Measurements from ENCODE around the gene TNS1. TPM values are rescaled to one million over a fixed set of nuclear protein-coding genes. Genes with fewer than 3 reads are reported as not detected.

TNS1 gene
- total RNA-seq, 2 donors from 2014 or later: 0.80 to 16.8 TPM

DNA sequence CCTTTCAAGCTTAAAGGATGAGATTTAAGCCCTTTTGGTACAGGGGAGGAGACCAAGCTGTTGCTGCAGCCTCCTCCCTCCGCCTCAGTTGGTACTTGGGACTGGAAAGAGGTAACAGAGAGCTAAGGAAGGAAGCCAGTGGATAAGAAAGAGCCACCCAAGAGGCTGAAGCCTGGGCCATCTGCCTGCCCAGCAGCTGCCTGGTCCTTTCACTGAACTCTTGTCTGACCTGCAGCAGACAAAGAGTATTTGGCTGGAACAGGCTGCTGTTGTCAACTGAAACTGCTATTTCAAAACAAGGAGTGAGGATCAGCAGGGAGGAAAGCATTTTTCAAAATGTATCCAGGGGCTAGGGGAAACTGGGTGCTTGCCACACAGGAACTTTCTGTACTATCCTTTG, 30.3 kb downstream of the TNS1 start:
- Mint-ChIP-seq H3K4me1 (no peaks in the 10 kb centered on the region), H3K27me3 (peaks cover 40% of the 10 kb centered on the region), H3K27ac (no peak overlapping the region), H3K4me3 (no peak overlapping the region), H3K36me3 (ENCODE audit: low read depth) (peaks cover 2% of the 10 kb centered on the region)
- no peak for ATAC-seq
- H3K9me3 ChIP-seq (ENCODE audit: control insufficient read depth, low read length, poor library complexity, severe bottlenecking): no peaks in the 10 kb centered on the region
- no peak for DNase-seq

DNA sequence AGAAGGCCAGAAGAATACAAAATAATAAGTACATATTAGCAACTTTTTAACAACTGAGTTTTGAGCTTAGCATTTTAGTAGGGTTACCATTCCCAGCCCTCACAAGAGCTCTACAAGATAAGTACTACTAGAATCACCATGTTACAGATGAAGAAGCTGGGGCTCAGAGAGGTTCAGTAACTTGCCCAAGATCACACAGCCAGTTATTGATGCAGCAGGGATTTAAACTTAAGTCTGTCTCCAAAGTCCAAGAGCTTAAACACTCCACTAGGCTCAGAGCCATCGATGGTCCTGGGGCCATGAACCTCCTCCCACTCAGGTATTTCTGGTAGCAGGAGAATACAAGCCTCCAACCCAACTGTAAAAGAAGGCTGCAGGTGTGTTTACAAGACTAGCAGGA, 30.8 kb downstream of the TNS1 start:
- no peak overlapping the region for H3K4me3 Mint-ChIP-seq
- DNase-seq (no peak), ATAC-seq (no peak)
- no peaks in the 10 kb centered on the region for H3K9me3 ChIP-seq (ENCODE audit: control insufficient read depth, low read length, poor library complexity, severe bottlenecking)
- H3K36me3 Mint-ChIP-seq (ENCODE audit: low read depth): peaks cover 2% of the 10 kb centered on the region
- peaks cover 43% of the 10 kb centered on the region for H3K27me3 Mint-ChIP-seq
- no peak overlapping the region for H3K27ac Mint-ChIP-seq
- no peaks in the 10 kb centered on the region for H3K4me1 Mint-ChIP-seq

DNA sequence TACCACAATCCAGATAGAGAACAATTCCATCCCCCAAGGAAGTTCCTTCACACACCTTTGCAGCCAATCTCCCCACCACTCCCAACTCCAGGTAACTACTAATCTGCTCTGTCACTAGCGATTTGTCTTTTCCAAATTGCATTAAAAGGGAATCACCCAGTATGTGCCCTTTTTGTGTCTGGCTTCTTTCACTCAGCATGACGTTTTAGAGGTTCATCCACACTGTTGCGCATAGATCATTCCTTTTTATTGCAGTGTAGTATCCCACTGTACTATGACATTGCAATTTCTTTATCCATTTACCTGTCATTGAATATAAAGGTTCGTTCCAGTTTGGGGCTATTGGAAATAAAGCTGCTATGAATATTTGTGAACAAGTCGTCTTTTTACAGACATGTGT, 31.6 kb downstream of the TNS1 start:
- no peaks in the 10 kb centered on the region for H3K9me3 ChIP-seq (ENCODE audit: control insufficient read depth, low read length, poor library complexity, severe bottlenecking)
- ATAC-seq (no peak), DNase-seq (no peak)
- H3K4me1 Mint-ChIP-seq: no peaks in the 10 kb centered on the region
- no peak overlapping the region for H3K27ac Mint-ChIP-seq
- no peak overlapping the region for H3K4me3 Mint-ChIP-seq
- H3K36me3 Mint-ChIP-seq (ENCODE audit: low read depth): peaks cover 2% of the 10 kb centered on the region
- peaks cover 43% of the 10 kb centered on the region for H3K27me3 Mint-ChIP-seq

DNA sequence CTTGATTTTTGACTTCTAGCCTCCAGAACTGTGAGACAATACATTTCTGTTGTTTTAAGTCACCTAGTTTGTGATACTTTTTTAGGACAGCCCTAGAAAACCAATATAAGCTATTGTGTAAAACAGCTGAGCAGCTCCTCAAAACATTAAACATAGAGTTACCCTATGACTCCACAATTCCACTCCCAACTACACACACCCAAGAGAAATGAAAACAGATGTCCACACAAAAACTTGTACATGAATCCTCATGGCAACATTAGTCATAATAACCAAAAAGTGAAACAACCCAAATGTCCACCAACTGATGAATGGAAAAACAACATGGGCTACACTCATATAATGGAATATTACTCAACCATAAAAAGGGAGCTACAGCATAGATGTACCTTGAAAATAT, 32.6 kb downstream of the TNS1 start:
- Mint-ChIP-seq H3K4me3 (no peak overlapping the region), H3K27me3 (peaks cover 49% of the 10 kb centered on the region), H3K4me1 (no peaks in the 10 kb centered on the region), H3K27ac (no peak overlapping the region), H3K36me3 (ENCODE audit: low read depth) (peaks cover 5% of the 10 kb centered on the region)
- ATAC-seq (no peak), DNase-seq (no peak)
- no peaks in the 10 kb centered on the region for H3K9me3 ChIP-seq (ENCODE audit: control insufficient read depth, low read length, poor library complexity, severe bottlenecking)

DNA sequence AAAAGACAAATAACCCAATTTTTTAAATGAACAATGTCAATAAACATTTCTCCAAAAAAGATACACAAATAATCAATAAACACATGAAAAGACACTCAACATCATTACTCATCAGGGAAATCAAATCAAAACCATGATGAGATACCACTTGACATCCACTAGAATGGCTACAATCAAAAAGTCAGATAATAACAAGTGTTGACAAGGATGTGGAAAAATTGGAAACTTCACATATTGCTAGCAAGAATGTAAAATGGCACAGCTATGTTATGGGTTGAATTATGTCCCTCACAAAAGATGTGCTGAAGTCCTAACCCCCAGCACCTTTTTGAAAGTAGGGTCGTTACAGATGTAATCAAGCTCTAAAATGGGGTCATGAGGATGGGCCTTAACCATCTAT, 33.2 kb downstream of the TNS1 start:
- Mint-ChIP-seq H3K4me1 (no peaks in the 10 kb centered on the region), H3K36me3 (ENCODE audit: low read depth) (peaks cover 5% of the 10 kb centered on the region), H3K27ac (no peak overlapping the region), H3K27me3 (peaks cover 55% of the 10 kb centered on the region), H3K4me3 (no peak overlapping the region)
- no peak for DNase-seq
- ATAC-seq: no peak
- H3K9me3 ChIP-seq (ENCODE audit: control insufficient read depth, low read length, poor library complexity, severe bottlenecking): no peaks in the 10 kb centered on the region

DNA sequence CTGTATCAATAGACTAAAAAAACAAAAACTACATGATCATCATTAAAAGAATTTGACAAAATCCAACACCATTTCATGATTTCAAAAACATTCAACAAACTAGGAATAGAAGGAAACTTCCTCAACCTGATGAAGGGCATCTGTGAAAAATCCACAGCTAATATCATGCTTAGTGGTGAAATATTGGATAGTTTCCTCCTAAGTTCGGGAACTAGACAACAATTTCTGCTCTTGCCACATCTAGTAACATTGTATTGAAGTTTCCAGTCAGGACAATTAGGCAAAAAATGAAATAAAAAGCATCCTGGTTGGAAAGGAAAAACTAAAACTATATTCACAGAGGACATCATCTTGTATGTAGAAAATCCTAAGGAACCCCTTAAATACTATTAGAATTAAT, 34.8 kb downstream of the TNS1 start:
- peaks cover 5% of the 10 kb centered on the region for H3K36me3 Mint-ChIP-seq (ENCODE audit: low read depth)
- no peaks in the 10 kb centered on the region for H3K9me3 ChIP-seq (ENCODE audit: control insufficient read depth, low read length, poor library complexity, severe bottlenecking)
- peaks cover 2% of the 10 kb centered on the region for H3K4me1 Mint-ChIP-seq
- peaks cover 43% of the 10 kb centered on the region for H3K27me3 Mint-ChIP-seq
- no peak overlapping the region for H3K27ac Mint-ChIP-seq
- H3K4me3 Mint-ChIP-seq: no peak overlapping the region
- DNase-seq (no peak), ATAC-seq (no peak)

DNA sequence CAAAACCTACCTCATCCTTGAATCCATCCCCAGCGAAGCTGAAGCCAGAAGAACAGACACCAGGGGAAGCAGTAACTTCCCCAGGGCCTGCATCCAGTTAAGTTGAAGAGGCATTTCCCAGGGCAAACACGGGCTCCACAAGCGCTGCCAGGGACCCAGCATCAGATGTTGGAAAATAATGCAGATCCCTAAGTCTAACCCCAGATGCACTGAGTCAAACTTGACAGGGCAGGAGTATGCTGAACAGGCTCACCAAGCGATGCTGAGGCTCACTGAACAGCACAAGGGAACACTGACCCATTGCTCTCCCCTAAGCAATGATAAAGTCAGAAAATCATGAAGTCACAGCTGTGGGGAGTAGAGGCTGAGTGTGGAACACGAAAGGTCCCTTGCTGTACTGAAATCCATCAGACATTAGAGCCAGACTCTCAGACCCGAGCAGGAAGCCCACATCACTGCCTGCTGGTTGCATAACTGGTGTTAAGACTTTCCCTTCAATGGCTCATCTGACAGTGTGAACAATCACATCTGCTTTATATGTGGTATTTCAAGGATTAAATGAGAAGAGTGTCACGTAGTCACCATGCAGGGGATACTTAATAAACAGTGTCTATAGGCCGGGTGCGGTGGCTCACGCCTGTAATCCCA, 36.2 kb downstream of the TNS1 start:
- Mint-ChIP-seq H3K4me1 (peaks cover 2% of the 10 kb centered on the region), H3K27me3 (peaks cover 35% of the 10 kb centered on the region), H3K36me3 (ENCODE audit: low read depth) (peaks cover 7% of the 10 kb centered on the region), H3K4me3 (no peak overlapping the region), H3K27ac (no peak overlapping the region)
- H3K9me3 ChIP-seq (ENCODE audit: control insufficient read depth, low read length, poor library complexity, severe bottlenecking): no peaks in the 10 kb centered on the region
- DNase-seq (no peak), ATAC-seq (no peak)

DNA sequence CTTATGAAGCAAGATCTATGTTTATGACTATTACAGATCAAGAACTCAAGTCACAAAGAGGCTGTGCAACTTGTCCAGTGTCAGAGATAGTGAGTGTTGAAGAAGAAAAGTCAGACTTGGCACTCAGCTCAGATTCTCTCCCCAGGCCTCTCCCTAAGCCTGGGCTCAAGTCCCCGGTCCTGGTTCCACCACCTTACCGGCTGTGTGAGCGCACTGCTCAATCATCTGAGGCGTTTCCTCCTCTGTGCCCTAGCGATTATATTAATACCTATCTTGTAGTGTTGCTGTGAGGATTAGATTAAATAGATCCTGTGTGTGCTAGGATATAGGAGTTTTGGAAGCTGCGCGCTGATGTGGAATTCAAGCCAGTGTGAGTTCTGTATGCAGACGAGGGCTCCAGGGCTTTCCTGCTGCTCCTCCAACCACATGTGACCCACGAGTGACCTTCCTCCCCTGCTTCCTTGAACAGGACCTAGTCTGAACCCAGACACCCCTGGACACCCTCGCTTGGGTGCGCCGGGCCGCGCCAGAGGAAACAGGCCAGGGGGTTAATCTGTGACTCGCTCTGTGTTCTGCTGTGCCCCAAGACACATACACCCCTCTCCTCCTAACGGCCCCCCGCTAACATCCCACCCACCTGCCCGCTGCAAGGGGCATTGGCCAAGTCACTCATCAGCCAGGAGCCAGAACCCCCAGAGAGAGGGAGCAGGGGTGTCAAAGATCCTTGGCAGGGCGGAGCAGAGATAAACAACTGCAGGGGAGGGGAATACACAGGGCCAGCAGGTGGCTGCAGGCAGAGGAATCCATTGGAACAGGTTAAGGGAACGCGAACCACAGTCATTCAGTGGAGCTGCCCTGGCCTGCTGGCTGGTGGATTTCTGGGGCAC, 38.3 kb downstream of the TNS1 start:
- no peaks in the 10 kb centered on the region for H3K9me3 ChIP-seq (ENCODE audit: control insufficient read depth, low read length, poor library complexity, severe bottlenecking)
- peaks cover 30% of the 10 kb centered on the region for H3K27me3 Mint-ChIP-seq
- no peak overlapping the region for H3K4me3 Mint-ChIP-seq
- H3K36me3 Mint-ChIP-seq (ENCODE audit: low read depth): peaks cover 5% of the 10 kb centered on the region
- H3K27ac Mint-ChIP-seq: no peak overlapping the region
- no peak for DNase-seq
- H3K4me1 Mint-ChIP-seq: peaks cover 2% of the 10 kb centered on the region
- ATAC-seq: no peak

DNA sequence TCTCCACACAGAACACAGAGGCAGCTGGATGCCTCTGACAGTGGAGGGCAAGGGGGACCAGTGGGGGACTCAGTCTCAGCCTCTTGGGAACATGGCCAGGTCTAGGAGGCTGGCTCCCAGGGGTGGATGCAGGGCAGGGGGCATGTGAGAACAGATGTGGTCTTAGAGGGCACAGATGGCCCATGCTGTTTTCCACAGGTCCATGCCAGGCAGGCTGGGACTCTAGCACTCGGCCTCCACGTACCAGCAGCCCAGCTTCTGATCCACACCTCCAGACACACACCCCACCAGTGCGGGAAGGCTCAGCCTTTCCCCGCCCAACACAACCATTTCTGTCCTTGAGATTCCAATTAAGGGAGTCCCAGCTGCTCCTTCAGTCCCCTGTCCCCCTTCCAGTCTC, 42.4 kb downstream of the TNS1 start:
- H3K9me3 ChIP-seq (ENCODE audit: control insufficient read depth, low read length, poor library complexity, severe bottlenecking): no peaks in the 10 kb centered on the region
- Mint-ChIP-seq H3K4me1 (peaks cover 2% of the 10 kb centered on the region), H3K27me3 (peaks cover 32% of the 10 kb centered on the region), H3K27ac (no peak overlapping the region), H3K4me3 (no peak overlapping the region), H3K36me3 (ENCODE audit: low read depth) (peaks cover 5% of the 10 kb centered on the region)
- DNase-seq (no peak), ATAC-seq (no peak)

DNA sequence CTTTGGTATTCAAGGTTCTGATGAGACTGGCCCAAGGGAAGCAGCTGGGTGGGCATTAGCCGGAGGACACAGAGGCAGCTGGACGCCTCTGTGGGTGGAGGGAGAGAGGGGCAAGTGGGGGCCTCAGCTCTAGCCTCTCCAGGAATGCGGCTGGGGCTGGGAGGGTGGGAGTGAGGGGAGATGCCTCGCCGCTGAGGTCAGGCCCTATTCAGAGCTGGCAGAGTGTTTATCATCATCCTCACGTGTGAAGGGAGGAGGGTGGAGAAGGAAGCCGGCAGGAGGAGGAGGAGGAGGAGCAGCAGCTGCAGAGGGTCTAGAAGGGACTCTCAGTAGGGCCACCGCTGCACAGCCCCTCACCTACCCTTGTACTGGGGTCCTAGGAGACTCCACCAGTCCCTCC, 43.1 kb downstream of the TNS1 start:
- ATAC-seq: no peak
- H3K9me3 ChIP-seq (ENCODE audit: control insufficient read depth, low read length, poor library complexity, severe bottlenecking): no peaks in the 10 kb centered on the region
- peaks cover 5% of the 10 kb centered on the region for H3K36me3 Mint-ChIP-seq (ENCODE audit: low read depth)
- H3K27ac Mint-ChIP-seq: no peak overlapping the region
- peaks cover 2% of the 10 kb centered on the region for H3K4me1 Mint-ChIP-seq
- peaks cover 34% of the 10 kb centered on the region for H3K27me3 Mint-ChIP-seq
- DNase-seq: no peak
- no peak overlapping the region for H3K4me3 Mint-ChIP-seq

DNA sequence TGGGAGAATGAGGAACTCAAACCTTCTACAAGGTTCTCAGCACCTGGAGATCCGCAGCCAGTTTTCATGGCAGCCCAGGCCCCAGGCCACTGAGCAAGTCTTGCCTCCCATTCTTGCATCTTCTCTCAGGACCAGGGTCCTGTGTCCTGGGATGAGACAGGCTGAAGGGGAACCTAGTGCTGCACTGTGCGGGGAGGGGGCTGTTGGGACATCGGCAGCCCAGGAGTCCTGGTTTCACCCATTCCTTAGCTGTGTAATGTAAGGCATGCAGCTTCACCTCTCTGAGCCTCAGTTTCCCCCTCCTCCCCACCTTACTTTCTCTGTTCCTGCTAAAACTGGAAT, 43.9 kb downstream of the TNS1 start:
- DNase-seq: no peak
- H3K27ac Mint-ChIP-seq: no peak overlapping the region
- H3K9me3 ChIP-seq (ENCODE audit: control insufficient read depth, low read length, poor library complexity, severe bottlenecking): no peaks in the 10 kb centered on the region
- ATAC-seq: no peak
- peaks cover 5% of the 10 kb centered on the region for H3K36me3 Mint-ChIP-seq (ENCODE audit: low read depth)
- peaks cover 38% of the 10 kb centered on the region for H3K27me3 Mint-ChIP-seq
- peaks cover under 1% of the 10 kb centered on the region for H3K4me1 Mint-ChIP-seq
- H3K4me3 Mint-ChIP-seq: no peak overlapping the region

DNA sequence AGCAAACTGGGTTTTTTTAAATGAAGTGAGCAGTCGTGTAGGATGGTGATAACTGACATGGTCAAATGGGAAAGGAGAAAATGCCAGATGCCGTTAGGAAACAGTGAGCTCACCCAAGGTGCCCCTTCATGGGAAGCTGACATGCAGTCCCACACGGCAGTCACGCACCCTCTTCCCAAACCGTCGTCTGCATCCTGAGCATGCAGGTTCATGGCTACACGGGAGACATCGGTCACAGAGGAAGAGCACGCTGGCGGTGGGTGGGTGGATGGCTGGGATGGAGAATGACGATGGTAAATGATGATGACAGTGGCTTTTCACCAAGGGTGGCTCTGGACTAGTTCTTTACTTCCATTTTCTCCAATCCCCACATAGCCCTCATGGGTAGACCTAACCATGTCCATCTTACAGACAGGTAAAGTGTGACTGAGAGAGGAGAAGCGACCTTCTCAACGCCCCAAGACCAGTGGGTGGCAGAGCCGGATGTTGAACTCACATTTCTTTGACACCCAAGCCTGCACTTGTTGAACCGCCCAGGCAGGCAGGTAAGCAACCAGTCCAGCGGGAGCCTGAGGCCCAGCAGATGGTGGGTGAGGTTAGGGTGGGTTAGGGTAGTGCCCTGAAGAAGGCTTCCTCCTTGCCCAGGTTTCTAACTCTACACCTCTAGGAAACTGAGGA, 44.5 kb downstream of the TNS1 start:
- Mint-ChIP-seq H3K4me1 (no peaks in the 10 kb centered on the region), H3K36me3 (ENCODE audit: low read depth) (peaks cover 5% of the 10 kb centered on the region), H3K27ac (no peak overlapping the region), H3K27me3 (peaks cover 43% of the 10 kb centered on the region), H3K4me3 (no peak overlapping the region)
- H3K9me3 ChIP-seq (ENCODE audit: control insufficient read depth, low read length, poor library complexity, severe bottlenecking): no peaks in the 10 kb centered on the region
- no peak for ATAC-seq
- DNase-seq: no peak

DNA sequence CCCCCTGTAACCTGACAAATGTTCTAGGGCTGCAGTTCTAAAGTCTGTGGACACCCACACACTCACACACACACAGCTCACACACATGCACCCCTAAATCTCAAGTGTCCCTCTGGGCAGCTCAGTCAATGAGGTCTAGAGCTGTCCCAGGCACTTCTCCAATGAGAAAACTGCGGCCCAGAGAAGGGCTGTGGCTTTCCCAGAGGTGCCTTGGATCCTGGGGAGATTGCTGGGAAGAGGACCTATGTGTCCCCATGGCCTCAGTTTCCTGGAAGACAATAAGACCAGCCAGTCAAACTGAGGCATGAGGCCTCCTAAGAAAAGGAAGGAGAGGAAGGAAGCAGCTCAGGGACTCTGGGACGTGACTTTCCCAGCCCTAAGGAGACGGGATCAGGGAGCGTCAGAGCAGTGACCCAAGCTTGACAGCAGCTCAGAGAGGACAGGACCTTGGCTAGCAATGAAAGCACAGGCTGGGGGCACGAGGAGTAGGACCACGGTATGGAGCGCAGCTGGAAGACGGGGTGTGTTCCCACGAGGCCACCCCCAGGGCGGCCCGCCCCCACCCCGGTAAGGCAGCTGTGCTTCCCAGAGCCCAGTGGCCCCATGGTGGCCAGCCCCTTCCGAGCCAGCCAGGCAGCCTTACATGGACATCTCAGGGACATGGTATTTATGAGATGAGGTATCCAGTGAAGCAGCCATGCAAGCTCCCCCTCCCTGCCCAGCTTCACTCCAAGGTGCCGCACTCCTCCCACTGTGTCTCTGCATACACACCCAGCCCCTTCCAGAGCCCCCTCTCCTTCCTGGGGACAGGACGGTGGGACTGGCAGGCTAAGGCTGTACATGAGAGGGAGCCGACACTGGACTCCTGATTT, 46.0 kb downstream of the TNS1 start:
- H3K36me3 Mint-ChIP-seq (ENCODE audit: low read depth): peaks cover 3% of the 10 kb centered on the region
- no peaks in the 10 kb centered on the region for H3K9me3 ChIP-seq (ENCODE audit: control insufficient read depth, low read length, poor library complexity, severe bottlenecking)
- no peaks in the 10 kb centered on the region for H3K4me1 Mint-ChIP-seq
- no peak overlapping the region for H3K27ac Mint-ChIP-seq
- DNase-seq: no peak
- ATAC-seq: no peak
- H3K4me3 Mint-ChIP-seq: no peak overlapping the region
- peaks cover 51% of the 10 kb centered on the region for H3K27me3 Mint-ChIP-seq
